Panc1 (cell line): ENCODE data around the gene PLCB4. TPM values are rescaled to one million over a fixed set of nuclear protein-coding genes. Genes with fewer than 3 reads are reported as not detected.

ENCODE experiments used
- ATAC-seq: fragments of 200-7000 bp; cut with Tn5 transposase; 2 replicates; pipeline ENCODE4 v1.9.1; 2020; ENCODE audit warnings: mild to moderate bottlenecking, moderate library complexity
- BruUV-seq: library from RNA; stranded (reverse); fragments of 400-500 nt; replicated peaks from 2 replicates; lab custom pipeline; 2021; lab: Mats Ljungman, UMichigan
- CTCF ChIA-PET: fragments of 300-600 bp; sonication (Branson Sonifier 250); formaldehyde crosslinking; loops from one replicate; lab custom pipeline; 2022; ENCODE audit warnings: antibody characterized with exemption; lab: Charles Lee
- POLR2A ChIA-PET: fragments of 300-600 bp; sonication (Branson Sonifier 250); formaldehyde crosslinking; loops from one replicate; lab custom pipeline; 2022; ENCODE audit warnings: antibody characterized with exemption; lab: Charles Lee
- DNase-seq: peaks from one replicate; pipeline ENCODE4 v3.0.0-alpha.2; 2010; ENCODE audit warnings: low read depth, low spot score
- H3K27ac ChIP-seq: 2 replicates; pipeline ENCODE4 v1.5.1; 2011; ENCODE audit warnings: mild to moderate bottlenecking, low read length, inconsistent platforms
- H3K27me3 ChIP-seq: fragments of 200-500 bp; sonication (Bioruptor generic); 2 replicates; pipeline ENCODE4 v1.6.0; 2014; ENCODE audit warnings: low read length, inconsistent platforms; ENCODE audit not compliant: control insufficient read depth, insufficient read depth
- H3K36me3 ChIP-seq: fragments of 200-500 bp; sonication (Bioruptor generic); 2 replicates; pipeline ENCODE4 v1.5.1; 2014; ENCODE audit warnings: inconsistent platforms, mild to moderate bottlenecking, low read length, moderate library complexity; ENCODE audit not compliant: control insufficient read depth, insufficient read depth
- H3K4me1 ChIP-seq: 2 replicates; pipeline ENCODE4 v1.5.1; 2011; ENCODE audit warnings: inconsistent platforms, mild to moderate bottlenecking, low read length, moderate library complexity; ENCODE audit not compliant: control insufficient read depth, insufficient read depth
- H3K4me3 ChIP-seq, 2 experiments: 2 replicates each; pipeline ENCODE4 v1.5.1; 2011 to 2012; ENCODE audit warnings: low read depth in 2 of 2, low read length in 2 of 2, mild to moderate bottlenecking in 2 of 2, inconsistent platforms in 1 of 2, moderate library complexity in 1 of 2
- H3K9me3 ChIP-seq: fragments of 200-500 bp; sonication (Bioruptor generic); 2 replicates; pipeline ENCODE4 v1.5.1; 2014; ENCODE audit warnings: low read depth, mild to moderate bottlenecking, inconsistent platforms, low read length, moderate library complexity; ENCODE audit not compliant: control insufficient read depth, insufficient read depth
- CTCF ChIP-seq: fragments of 450-650 bp; IDR thresholded peaks from 2 replicates; pipeline ENCODE4 v1.5.1; 2017; ENCODE audit warnings: mild to moderate bottlenecking
- POLR2AphosphoS5 ChIP-seq: IDR thresholded peaks from 2 replicates; pipeline ENCODE4 v1.6.1; 2012; ENCODE audit warnings: mild to moderate bottlenecking, low read depth, low read length, moderate library complexity
- REST ChIP-seq, 2 experiments: IDR thresholded peaks; 2 replicates each; pipeline ENCODE4 v1.6.1; 2011 to 2012; ENCODE audit warnings: low read depth in 2 of 2, control low read depth in 1 of 2, low read length in 1 of 2, mild to moderate bottlenecking in 1 of 2, moderate library complexity in 1 of 2; ENCODE audit not compliant: insufficient read depth in 1 of 2
- SIN3A ChIP-seq: IDR thresholded peaks from 2 replicates; pipeline ENCODE4 v1.6.1; 2012; ENCODE audit warnings: low read depth, mild to moderate bottlenecking, low read length, moderate library complexity, borderline replicate concordance; ENCODE audit not compliant: insufficient read depth
- TCF7L2 ChIP-seq: IDR thresholded peaks from 2 replicates; pipeline ENCODE4 v1.6.1; 2011; ENCODE audit warnings: mild to moderate bottlenecking, low read depth, low read length, inconsistent platforms
- in situ Hi-C: cut with HindIII; loops from 2 replicates; pipeline ENCODE4 v1.10.0; 2016; ENCODE audit warnings: low sequenced_read_pairs, low pct_unique_long_range_greater_than_20kb
- intact Hi-C: fragments of 100-400 bp; cut with micrococcal nuclease; formaldehyde crosslinking; loops from one replicate; pipeline ENCODE4 v1.10.0; 2022; ENCODE audit not compliant: unreplicated experiment
- total RNA-seq: library from RNA; stranded (reverse); gene quantifications from one replicate; pipeline ENCODE4 v1.2.1, GENCODE V29; 2021; ENCODE audit not compliant: unreplicated experiment

Gene PLCB4
- total RNA-seq, 1 experiment from 2014 or later = 1.5 TPM

GRCh38 chr20:9072861-9073500, 4.1 kb downstream of the PLCB4 start:
- no peaks in the 10 kb centered on the region for H3K4me1 ChIP-seq
- CTCF ChIA-PET = no interaction called here
- ATAC-seq (no peak), DNase-seq (no peak)
- H3K4me3 ChIP-seq = no peak overlapping the region
- no peak for TF ChIP-seq TCF7L2
- no peak for TF ChIP-seq SIN3A
- no peak for TF ChIP-seq CTCF
- no peak for TF ChIP-seq POLR2AphosphoS5
- no peak for TF ChIP-seq REST (IDR thresholded peaks at IDR 0.05; ENCODE audit: insufficient read depth in 1 of 2, low read depth in 2 of 2, low read length in 1 of 2)
- in situ Hi-C loops (no loop called here), intact Hi-C loops (no loop called here)
- peaks cover 9% of the 10 kb centered on the region; the same call in 1 of the 2 replicates for H3K27me3 ChIP-seq
- H3K36me3 ChIP-seq = no peaks in the 10 kb centered on the region; the same call in 1 of the 2 replicates
- no peak overlapping the region for H3K27ac ChIP-seq
- POLR2A ChIA-PET = no interaction called here
- no peaks in the 10 kb centered on the region for H3K9me3 ChIP-seq
- BruUV-seq = no TSS peak

- no peaks in the 10 kb centered on the region for H3K9me3 ChIP-seq
- ChIA-PET POLR2A (no interaction called here), CTCF (no interaction called here)
- no peak overlapping the region for H3K27ac ChIP-seq
- H3K4me1 ChIP-seq = no peaks in the 10 kb centered on the region
- no peaks in the 10 kb centered on the region for H3K36me3 ChIP-seq
- DNase-seq (no peak), ATAC-seq (no peak)
- in situ Hi-C loops = no loop called here
- BruUV-seq = no TSS peak
- TF ChIP-seq TCF7L2 (no peak), POLR2AphosphoS5 (no peak), REST (IDR thresholded peaks at IDR 0.05; ENCODE audit: insufficient read depth in 1 of 2, low read depth in 2 of 2, low read length in 1 of 2) (no peak)
- intact Hi-C loops = no loop called here
- H3K4me3 ChIP-seq = no peak overlapping the region
- no peaks in the 10 kb centered on the region for H3K27me3 ChIP-seq
Measured at GRCh38 chr20:9075264-9076095, 6.6 kb downstream of the PLCB4 start.
